M059J (cell line): Measurements from ENCODE around the gene EXOC4. TPM values are rescaled to one million over a fixed set of nuclear protein-coding genes. Genes with fewer than 3 reads are reported as not detected.

Experiments
- DNase-seq: peaks from one replicate; pipeline ENCODE4 v3.0.0-alpha.2; 2012; ENCODE audit warnings: low read depth
- total RNA-seq: library from RNA; depleted of rRNA; stranded (reverse); fragments of >200 nt; shearing (Covaris generic); gene quantifications from 2 replicates; pipeline ENCODE4 v1.2.3, GENCODE V29; 2014

Gene EXOC4
- total RNA-seq, 1 experiment from 2014 or later = 70.5 TPM

DNA sequence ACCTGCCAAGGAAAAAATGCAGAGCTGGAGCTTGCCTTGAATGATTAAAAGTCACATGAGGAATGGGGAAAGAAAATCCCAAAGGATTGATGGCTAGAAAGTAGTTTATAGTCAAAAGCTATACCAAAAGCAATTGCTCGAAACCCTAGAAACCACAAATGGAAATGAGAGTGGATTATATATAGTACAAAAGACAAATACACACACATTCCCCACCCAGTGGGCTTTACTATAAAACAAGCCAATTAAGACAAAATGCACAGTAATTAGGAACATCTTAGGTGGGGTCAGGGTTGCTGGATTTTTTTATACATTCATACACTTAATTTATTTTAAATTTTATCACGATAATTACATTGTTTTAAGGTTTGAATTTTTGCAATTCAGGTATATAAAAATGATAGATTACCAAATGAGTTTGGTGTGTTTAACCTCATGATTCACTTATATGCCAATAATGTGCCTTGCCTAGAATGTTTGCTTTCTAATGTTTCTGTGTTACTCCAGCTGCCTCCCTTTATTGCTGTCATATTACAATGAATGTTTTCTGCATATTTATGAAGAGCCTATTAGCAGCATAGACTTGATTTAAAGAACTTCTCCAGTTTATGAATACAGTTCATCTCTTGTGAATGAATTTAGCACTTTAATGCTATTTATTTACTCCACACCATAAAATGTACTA lies 421.3 kb downstream of the EXOC4 start:
- DNase-seq = no peak

DNA sequence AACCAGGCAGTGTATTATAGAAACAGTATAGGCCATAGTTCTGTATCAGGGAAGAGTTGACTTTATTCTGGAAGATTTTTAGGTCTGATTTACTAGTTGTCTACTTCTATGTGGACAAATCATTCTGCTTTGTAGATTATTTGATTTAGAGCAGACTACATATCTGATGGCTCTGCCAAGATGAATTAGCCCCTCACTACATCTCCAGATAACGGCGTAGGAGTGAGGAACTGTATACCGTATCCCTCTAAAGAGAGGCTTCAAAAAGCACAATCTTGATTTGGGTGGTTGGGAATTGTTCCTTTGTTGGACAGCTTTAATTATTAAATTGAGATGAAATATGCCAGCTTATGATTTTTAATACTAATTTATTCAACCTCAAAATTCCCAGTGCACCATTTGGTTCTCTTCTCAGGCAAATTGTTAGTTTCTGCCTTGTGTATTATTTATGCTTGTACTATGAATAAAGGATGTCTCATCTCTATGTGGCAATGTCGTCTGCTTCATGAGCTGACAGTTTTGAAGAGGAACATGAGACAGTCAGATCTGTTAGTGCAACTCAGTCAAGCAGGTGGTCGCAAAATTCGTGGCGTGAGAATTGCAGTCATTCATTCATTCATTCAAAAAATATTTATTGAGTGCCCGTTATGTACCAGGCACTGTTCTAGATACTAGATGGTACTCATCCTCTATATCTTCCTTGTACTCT lies 422.8 kb downstream of the EXOC4 start:
- DNase-seq = no peak

GRCh38 chr7:133676805-133677370 lies 424.0 kb downstream of the EXOC4 start:
- DNase-seq = peak; percentile 65

DNA sequence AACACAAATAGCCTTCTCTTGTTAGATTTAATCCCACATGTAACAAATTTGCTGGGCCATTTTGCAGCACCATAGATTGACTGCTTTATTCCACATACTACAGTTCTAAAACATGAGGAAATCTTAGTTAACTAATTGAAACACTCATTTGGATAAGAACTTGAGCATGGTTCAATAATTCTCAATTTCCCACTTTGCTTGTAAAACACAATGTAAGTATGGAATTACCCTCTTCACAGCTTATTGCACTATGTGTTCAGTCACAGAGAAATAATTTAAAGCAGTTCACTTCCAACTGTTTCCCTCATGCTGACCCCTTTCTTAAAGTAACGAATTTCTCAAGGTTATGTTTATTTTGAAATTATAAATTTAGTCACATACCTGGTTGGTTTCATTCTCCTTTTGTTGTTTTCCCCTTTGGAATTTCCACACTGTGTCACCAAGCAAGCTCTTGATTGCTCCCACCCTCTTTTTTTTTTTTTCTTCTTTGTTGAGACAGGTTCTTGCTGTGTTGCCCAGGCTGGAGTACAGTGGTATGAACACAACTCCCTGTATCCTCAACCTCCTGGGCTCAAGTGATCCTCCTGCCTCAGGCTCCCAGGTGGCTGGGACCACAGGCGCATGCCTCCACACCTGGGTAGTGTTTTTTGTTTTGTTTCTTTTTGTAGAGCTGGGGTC lies 425.4 kb downstream of the EXOC4 start:
- DNase-seq = no peak

- DNase-seq = no peak
Observed at GRCh38 chr7:133679977-133680376, 427.1 kb downstream of the EXOC4 start.

DNA sequence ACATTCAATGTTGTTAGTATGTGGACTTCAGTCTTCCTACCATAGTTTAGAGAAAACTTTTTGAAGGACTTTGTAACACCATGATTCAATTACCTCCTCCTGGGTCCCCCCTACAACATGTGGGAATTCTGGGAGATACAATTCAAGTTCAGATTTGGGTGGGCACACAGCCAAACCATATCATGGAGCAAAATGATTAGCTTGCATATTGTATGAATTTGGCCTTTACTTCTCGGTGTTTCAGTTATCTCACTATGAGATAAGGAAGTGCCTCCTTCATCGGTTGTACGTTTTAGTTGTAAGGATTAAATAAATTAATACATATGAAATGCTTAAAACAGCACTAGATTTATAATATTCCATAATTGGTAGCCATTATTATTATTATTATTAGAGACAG lies 428.7 kb downstream of the EXOC4 start:
- DNase-seq = no peak

DNA sequence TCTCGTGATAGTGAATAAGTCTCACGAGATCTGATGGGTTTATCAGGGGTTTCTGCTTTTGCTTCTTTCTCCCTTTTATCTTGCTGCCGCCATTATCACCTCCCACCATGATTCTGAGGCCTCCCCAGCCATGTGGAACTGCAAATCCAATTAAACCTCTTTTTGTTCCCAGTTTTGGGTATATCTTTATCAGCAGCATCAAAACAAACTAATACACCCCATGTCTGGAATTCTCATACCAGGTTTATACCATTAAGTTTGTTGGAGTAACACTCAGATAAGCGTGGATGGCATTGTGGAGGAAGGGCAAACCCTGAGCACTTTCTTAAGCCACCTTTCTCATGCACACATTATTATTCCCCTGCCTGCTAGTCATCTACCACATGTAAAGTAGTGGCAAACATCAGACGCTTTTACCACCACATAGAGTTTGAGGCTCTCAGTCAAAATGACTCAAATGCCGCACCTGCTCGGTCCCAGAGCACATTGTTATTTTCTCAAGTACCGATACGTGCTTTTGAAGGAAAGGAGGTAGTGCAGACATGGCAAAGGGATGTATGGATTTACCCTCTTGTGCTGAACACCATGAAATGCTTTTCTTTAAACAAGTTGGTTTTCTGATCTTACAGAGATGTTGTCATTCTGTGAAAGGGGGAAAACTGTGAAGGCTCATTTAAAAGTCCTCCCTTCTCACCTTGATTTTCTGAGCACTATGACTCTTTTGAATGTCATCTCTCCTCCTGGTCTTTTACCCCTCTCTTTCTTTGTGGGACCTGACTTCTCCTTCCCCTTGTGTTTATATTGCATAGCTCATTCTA lies 429.7 kb downstream of the EXOC4 start:
- no peak for DNase-seq

DNA sequence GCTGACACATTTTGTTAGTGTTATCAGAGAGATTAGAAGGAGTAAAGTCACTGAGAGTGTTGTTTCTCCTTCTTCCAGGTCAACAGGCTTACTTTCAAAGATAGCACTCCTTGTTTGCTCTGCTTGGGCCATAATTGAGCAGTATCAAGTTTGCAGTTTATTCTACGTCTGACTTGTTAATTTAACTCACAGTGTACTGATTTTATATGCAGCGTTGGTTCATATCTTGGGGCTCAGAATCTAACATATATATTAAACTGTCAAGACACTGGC lies 430.2 kb downstream of the EXOC4 start:
- DNase-seq = no peak

- DNase-seq = peak; percentile 15
Observed at GRCh38 chr7:133688483-133689239, 435.8 kb downstream of the EXOC4 start.

DNA sequence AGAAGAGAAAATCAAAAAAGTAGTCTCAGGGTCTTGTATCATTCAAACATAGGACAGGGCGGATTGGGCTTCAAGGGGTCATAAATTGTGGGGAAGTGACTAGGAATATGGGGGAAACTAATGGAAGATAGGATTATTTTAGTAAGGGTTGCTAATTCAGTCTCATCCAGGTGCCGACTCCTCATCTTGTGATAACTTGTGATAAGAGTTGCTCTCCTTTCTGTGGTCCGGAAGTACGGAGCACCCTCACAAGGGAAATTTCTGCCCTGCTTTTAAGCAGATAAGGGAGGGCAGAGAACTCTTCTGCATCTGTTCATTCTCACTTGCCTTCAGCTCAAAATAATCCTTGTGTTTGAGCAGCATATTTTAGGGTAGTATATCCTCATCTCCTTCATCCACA lies 437.9 kb downstream of the EXOC4 start:
- DNase-seq = no peak

DNA sequence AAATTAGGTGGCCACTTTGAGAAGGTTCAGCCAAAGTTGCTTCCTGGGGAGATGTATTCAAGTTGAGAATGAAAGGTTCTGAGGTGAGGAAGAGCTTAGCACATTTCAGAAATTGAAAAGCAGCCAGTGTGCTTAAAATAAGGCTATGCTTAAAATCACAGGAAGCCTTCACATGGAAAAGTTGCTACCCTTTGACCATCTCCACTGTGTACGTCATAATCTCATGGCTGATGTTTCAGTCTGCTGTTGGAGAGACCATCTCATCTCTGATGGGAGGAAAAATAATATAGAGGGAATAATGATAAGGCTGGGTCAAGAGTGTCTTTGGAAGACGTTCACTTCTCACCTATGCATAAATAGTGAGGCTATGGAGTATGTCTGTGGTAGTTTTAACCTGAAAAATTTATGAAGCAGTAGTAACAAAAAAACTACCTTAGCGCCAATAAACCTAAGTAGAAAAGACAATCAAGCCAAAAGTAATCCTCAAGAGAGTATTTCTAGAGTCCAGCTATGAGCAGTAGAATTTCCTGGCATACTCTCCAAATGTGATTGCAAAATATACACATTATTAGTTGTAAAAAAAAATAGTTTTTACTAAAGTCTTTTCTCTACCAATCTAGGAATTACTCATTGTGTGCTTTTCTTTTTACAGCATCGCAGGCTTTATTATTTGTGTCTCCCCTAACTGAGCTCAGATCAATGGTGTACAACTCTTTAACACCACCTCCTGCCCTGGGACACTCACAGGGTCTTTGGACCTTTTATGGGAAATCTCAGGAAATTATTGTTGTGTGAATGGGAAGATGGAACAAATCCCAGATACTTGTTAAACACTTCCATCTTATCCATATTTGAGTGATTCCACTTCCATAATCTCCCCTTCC lies 439.1 kb downstream of the EXOC4 start:
- DNase-seq = no peak

- no peak for DNase-seq
Observed at GRCh38 chr7:133693281-133693680, 440.4 kb downstream of the EXOC4 start.

- DNase-seq = peak; percentile 17
Observed at GRCh38 chr7:133696056-133696455, 443.2 kb downstream of the EXOC4 start.

DNA sequence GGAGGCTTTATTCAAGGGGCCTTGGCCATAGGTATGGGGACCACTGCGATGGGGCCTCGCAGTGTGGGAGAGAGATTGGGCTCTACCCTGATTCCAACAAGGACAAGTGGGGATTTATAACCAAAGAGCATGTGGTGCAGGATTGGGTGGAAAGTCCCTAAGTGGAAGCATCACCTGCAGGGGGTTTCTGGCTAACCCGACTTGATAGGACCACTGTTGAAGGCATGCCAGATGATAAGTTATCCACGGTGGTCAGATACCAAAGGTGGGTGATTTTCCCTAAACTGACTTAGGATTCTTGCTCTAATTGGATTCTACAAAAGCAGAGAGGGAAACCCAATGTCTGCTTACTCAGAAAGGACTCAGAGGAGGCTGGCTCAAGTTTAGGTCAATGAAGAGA lies 444.7 kb downstream of the EXOC4 start:
- DNase-seq = no peak

- DNase-seq = peak; percentile 20
Observed at GRCh38 chr7:133698127-133698526, 445.2 kb downstream of the EXOC4 start.

DNA sequence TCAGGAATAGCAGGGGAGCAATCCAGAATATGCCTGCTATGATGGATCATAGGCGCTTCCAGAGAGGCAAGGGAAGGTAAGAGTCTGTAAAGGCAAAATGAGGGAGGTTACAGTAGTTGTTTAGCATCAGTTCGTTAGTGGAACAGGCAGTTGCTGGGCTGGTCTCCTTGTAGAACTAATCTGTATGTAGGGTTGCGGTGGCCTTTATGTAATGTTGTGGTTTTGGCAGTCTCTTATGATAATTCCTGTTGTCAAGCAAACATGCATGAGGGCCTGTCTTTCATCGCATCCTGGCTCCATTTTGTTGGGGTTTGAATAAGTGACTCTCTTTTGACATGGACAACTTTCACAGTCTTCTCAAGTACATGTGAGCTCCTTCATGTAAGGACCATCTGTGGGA lies 446.5 kb downstream of the EXOC4 start:
- no peak for DNase-seq

GRCh38 chr7:133702078-133702477 lies 449.2 kb downstream of the EXOC4 start:
- no peak for DNase-seq

- DNase-seq = no peak
Observed at GRCh38 chr7:133702960-133703359, 450.1 kb downstream of the EXOC4 start.

DNA sequence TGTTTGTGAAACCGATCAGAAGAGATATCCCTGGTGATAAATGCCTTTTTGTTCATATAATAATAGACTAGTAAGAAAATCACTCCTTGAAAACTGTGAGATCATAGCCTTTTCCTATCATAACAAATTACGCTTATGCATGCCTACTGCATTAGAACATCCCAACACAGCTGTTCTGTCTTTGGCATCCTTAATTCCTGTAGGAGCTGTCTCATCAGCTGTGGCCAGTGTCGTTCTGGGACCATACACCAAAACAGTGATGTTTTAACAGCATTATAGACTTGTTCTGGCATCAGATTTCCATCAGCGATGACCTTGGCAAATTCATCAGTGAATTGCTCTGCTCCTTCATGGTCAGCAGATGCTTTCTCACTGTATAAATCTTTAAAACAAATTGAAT lies 450.7 kb downstream of the EXOC4 start:
- DNase-seq = peak; percentile 67

DNA sequence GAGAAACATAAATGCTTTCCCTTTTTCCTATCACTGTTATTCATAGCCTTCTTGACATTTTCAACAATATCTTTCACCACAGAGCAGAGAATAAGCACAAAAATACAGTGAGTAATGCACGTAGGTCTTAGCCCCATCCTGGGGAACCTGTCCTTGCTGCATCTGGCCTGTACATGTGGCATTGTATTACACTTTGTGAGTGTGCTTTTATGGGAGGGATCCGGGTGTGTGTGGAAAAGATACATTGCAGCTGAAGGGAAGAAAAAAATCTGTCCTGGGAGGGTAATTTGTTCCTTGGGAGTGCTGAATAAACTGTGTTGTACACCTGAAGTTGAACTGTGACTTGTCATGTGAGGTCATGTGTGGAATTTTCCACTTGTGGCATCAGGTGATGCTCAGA lies 451.6 kb downstream of the EXOC4 start:
- DNase-seq = no peak
